ENCODE results near the gene DICER1. TPM values are rescaled to one million over a fixed set of nuclear protein-coding genes. Genes with fewer than 3 reads are reported as not detected.

DICER1 gene
- total and polyA plus RNA-seq, 9 of the 15 experiments (the other 6 are each of a cell fraction or from before 2014, with no cell fraction given), result 2.5 to 23.2 (median 12.4) TPM

- Histone ChIP-seq H3K9me1 (ENCODE audit: control insufficient read depth, insufficient read depth, low read length) (no peaks in the 10 kb centered on the region), H4K20me1 (replicated peaks; ENCODE audit: control insufficient read depth, insufficient read depth, low read length) (no peaks in the 10 kb centered on the region; the same call in 1 of the 2 replicates), H3K36me3 (ENCODE audit: control insufficient read depth, insufficient read depth, low read length) (no peaks in the 10 kb centered on the region), H3K9me3 (replicated peaks; ENCODE audit: control insufficient read depth, insufficient read depth, low read depth, low read length) (no peaks in the 10 kb centered on the region), H3K79me2 (ENCODE audit: control insufficient read depth, insufficient read depth, low read length) (no peaks in the 10 kb centered on the region), H3K9ac (ENCODE audit: insufficient read depth in 1 of 2, low read depth in 2 of 2, low read length in 2 of 2) (no peak overlapping the region), H3K27me3 (ENCODE audit: control insufficient read depth in 2 of 2, insufficient read depth in 2 of 2, low read length in 2 of 2) (peaks cover 4 to 22% of the 10 kb centered on the region in 2 experiments; a peak in 3 of 5 replicates), H3K4me2 (ENCODE audit: insufficient read depth, low read length) (no peak overlapping the region), H3K4me1 (replicated peaks in 1 of 2; ENCODE audit: control insufficient read depth in 2 of 2, insufficient read depth in 2 of 2, low read length in 2 of 2) (peaks cover 0 to 14% of the 10 kb centered on the region in 2 experiments; a peak in 3 of 5 replicates), H2AFZ (ENCODE audit: low read depth, low read length) (no peak overlapping the region), H3K4me3 (no peak overlapping the region), H3K27ac (ENCODE audit: extremely low read depth, low read depth, low read length) (no peak overlapping the region)
- no peak for ATAC-seq
- intact Hi-C loops (cut with micrococcal nuclease), result no loop called here
- TF ChIP-seq SAFB (IDR thresholded peaks at IDR 0.05; ENCODE audit: borderline replicate concordance, low read depth, low read length) (no peak), NKRF (IDR thresholded peaks at IDR 0.05; ENCODE audit: borderline replicate concordance) (no peak), POLR2G (IDR thresholded peaks at IDR 0.05; ENCODE audit: low read depth, low read length) (no peak), PHF20 (IDR thresholded peaks at IDR 0.05; ENCODE audit: partially characterized antibody) (no peak), BACH1 (tag; IDR thresholded peaks at IDR 0.05) (no peak), USF1 (CRISPR knock-in tag; IDR thresholded peaks at IDR 0.05) (no peak), ZKSCAN8 (CRISPR knock-in tag; IDR thresholded peaks at IDR 0.05) (no peak), ZNF764 (CRISPR knock-in tag; IDR thresholded peaks at IDR 0.05; ENCODE audit: low read depth) (no peak), KHSRP (IDR thresholded peaks at IDR 0.05) (no peak)
- no peak for FAIRE-seq
- in situ Hi-C loops (cut with MboI), result no loop called here
- WGBS (ENCODE audit: insufficient coverage, low coverage, missing lambda C conversion rate), result 0% methylated on average over 1 of the region's 1 CpG
- POLR2A ChIA-PET, result no interaction called here
- CTCF ChIA-PET (ENCODE audit: low intra/inter-chr PET ratio), result no interaction called here
- BruUV-seq (replicated peaks), result no TSS peak
- no peak for DNase-seq (ENCODE audit: extremely low read depth in 1 of 4, low spot score in 3 of 4)
Measured at GRCh38 chr14:95183082-95183481, 25.8 kb upstream of the DICER1 start.

All from K562 (cell line).